ENCODE measurements around the gene HMG20B.

The HMG20B gene

DNA sequence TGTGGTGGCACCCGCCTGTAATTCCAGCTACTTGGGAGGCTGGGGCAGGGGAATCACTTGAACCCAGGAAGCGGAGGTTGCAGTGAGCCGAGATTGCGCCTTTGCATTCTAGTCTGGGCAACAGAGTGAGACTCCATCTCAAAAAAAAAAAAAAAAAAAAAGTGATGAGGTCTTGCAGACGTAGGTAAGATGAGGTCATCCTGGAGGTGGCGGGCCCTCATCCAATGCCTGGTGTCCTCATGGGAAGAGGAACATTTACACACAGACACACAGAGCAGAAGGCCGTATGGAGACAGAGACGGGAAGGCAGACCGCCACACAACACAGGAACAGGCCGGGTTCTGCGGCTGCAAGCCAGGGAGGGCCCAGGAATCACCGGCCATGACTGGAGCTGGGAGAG is 49.5 kb downstream of the HMG20B start:
- DNase-seq: no peak

DNA sequence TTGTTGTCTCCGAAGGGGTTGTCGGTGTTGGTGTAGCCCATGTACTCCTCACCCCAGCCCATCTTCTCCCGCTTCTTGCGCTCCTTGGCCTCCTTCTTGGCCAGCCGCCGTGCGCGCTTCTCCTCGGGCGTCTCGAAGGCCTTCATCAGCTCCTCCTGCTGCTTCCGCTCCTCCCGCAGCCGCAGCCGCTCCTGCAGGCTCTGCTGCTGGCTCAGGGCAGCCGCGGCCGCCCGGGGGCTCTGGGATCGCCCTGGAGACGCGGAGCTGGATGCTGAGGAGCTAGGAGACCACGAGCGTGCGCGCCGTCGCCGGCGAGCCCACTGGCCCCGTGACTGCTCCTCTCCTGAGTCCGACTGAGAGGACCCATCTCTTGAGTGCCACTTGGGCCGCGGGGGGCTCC is 51.0 kb downstream of the HMG20B start:
- DNase-seq: no peak

DNA sequence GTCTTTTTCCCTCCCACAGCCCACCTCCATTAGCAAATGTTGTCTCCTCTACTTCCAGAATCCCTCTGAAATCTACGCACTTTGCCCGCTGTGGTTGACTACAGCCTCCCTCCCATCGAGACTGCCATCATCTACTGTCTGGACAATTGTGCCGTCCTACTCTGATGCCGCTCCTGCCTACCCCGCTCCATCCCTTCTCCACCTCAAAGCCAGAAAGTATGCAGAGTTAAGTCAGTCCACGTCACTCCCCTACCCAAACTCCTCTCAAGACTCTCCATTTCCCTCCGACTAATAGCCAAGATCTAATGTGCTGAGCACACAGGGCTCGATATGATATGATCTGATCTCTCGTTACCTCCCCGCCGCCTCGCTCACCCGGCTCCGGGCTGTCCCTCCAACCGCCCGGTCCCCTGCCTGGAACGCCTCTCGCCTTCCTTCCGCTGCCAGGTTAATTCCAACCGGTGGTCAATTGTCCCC is 53.3 kb downstream of the HMG20B start:
- DNase-seq: no peak

DNA sequence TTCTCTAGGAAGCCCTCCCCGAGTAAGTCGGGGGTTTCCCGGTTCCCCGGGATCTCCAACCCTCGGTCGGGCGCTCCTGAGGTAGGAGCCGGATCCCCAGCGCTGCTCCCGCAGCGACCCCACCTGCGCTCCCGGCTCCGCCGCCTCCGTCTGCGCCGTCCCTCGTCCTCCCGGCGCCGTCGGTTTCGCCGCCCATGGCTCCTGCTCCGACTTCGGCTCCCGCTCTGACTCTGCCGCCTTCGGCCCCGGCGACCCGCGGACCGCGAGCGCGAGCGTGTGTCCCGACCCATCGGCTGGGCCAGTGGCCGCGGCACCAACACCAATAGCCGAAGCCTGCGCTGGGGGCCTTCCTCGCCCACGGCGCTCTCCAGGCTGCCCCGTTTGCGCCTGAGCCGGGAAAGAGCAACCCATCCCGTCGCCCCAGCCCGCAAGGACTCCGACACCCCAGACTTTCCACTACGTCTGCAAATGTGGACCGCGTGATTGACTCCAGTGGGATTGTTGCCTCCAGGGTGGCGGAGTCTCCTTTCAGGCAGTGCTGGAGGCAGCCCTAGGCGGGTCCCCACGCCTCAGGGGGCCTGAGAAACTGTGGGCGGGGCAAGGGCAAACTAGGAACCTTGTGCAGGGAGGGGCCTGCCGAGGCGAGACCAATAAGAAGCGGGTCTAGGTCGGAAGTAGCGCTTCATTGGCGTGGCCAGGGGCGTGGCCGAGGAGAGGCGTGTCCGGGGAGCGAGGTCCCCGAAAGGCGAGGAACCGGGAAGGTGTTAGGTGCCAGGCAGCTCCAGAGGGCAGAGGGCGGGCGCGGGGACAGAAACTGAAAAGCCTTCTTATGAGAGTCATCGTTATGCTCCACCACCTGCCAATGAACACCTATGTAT is 54.0 kb downstream of the HMG20B start, which contains the start of gene CACTIN:
TSS of gene CACTIN (minus strand) at position 318 of the 878 bp plus-strand sequence. CDS start at position 290, 28 bp downstream.
- peak; percentile 97 for DNase-seq

DNA sequence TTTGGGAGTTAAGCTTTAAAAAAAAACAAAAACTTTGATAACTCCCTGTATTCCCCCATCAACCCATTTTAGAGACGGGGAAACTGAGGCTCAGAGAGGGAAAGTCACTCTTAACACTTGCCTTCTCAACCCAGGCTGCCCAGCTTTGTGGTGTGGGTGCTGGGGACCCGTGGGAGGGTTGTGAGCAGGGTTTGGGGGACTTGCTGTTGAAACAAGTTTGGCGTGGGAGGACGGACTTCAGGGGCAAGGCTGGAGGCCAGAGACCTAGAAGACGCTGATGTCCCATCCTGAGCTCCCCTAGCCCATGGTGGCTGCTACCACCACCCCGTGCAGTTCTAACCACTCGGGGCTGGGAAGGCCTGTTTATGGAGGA is 54.6 kb downstream of the HMG20B start:
- no peak for DNase-seq
